CD4-positive, alpha-beta T cell treated with Interleukin-10 for 1 hour (primary cell): ENCODE measurements around the gene LZIC.

Experiments used
- DNase-seq: peaks from one replicate; pipeline ENCODE4 v3.0.0-alpha.2; 2020

LZIC gene

GRCh38 chr1:9910076-9910422 is 33.1 kb downstream of the LZIC start, which contains the start of gene CTNNBIP1:
TSS of gene CTNNBIP1 (minus strand) at chr1:9910269. CDS start at chr1:9872064, 38,205 bp downstream.
- no peak for DNase-seq

DNA sequence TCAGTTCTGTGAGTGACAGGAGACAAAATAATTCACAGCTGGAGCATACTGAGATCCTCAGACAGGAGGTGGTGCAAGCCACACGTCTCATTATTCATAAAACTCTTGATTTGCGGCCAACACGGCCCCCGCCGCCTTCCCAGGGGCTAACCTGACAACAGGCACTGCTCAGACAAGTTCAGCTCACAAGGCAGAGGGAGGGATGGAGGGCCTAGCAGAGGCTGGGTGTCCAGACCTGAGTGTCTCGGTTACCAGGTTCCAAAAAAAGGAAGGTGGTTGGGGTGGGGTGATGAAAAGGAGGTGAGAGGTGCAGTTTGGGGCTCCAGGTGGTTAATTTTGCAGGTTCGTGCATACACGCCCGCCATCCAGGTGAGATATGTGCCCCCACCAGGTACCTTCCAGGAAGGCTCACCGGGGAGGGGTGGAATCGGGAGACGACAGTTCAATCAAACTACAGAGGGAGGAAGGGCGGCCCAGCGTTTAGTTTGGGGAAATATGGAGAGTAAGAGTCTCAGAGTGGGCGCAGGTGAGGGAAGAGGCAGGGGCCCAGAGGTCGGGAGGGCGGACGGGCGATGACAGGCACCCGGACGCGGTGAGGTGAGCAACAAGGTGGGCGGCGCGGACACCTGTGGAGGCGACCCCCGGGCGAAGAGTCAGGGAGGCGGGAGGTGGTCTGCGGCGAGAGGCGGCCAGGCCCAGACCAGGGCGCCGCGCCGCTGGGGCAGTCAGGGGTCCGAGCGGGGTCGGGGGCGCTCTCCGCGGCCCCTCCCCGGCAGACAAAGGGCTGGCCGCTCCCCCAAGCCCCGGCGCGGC is 33.8 kb downstream of the LZIC start:
- DNase-seq: peak; percentile 9

GRCh38 chr1:9908871-9909233 is 34.3 kb downstream of the LZIC start:
- no peak for DNase-seq

GRCh38 chr1:9907441-9907840 is 35.8 kb downstream of the LZIC start:
- no peak for DNase-seq

GRCh38 chr1:9906466-9906865 is 36.7 kb downstream of the LZIC start:
- no peak for DNase-seq

GRCh38 chr1:9905010-9905409 is 38.2 kb downstream of the LZIC start:
- no peak for DNase-seq

DNA sequence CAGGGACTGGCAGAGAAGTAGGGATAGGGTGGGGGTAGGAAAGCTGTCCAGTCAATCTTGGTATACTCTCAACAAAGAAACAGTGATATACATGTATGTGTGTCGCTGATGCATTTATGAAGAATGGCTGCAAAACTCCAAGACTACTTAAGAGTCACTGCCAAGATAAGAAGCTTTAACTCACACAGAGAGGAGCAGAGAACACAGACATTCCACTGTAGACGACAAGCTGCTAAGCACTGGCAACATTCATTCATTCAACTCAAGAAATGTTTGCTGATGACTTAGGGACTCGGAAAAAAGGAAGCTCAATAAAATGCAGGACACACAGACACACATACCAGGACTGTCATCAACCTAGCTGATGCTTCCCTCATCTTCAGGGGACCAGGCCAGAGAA is 38.6 kb downstream of the LZIC start:
- DNase-seq: no peak

DNA sequence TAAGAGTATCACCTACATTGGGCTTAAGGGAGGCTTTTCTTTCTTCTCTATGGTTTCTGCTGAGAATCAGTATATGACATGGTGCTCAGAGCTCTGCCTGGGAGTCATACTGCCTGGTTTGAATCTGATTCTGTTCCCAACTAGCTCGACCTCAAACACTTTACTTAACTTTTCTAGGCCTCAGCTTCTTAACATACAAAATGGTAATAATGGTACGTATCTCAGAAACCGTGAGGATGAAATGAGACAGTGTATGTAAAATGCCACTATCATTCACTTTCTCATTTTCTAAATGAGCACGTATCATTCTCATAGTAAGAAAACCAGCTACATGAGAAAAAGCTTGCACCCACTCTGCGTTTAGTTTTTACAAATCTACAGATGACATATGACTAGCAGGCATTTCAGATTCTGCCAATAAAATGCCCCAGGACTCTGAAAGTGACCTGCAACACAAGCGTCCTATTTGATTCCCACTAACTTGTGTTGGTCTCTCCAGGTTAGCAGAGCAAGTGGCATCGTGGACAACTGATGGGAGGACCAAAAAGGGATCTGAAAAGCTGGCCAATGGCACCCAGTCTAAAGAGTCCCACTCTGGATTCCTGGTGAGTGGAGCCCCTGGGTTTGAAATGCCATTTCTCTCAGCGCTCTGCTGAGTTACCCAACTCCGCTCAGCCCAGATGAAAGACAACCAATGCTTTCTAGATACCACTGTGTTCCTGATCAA is 39.2 kb downstream of the LZIC start:
- no peak for DNase-seq

- DNase-seq: no peak
These were observed 41.1 kb downstream of the LZIC start for GRCh38 chr1:9902060-9902452.

- DNase-seq: no peak
These were observed 41.8 kb downstream of the LZIC start for GRCh38 chr1:9901148-9902059.

DNA sequence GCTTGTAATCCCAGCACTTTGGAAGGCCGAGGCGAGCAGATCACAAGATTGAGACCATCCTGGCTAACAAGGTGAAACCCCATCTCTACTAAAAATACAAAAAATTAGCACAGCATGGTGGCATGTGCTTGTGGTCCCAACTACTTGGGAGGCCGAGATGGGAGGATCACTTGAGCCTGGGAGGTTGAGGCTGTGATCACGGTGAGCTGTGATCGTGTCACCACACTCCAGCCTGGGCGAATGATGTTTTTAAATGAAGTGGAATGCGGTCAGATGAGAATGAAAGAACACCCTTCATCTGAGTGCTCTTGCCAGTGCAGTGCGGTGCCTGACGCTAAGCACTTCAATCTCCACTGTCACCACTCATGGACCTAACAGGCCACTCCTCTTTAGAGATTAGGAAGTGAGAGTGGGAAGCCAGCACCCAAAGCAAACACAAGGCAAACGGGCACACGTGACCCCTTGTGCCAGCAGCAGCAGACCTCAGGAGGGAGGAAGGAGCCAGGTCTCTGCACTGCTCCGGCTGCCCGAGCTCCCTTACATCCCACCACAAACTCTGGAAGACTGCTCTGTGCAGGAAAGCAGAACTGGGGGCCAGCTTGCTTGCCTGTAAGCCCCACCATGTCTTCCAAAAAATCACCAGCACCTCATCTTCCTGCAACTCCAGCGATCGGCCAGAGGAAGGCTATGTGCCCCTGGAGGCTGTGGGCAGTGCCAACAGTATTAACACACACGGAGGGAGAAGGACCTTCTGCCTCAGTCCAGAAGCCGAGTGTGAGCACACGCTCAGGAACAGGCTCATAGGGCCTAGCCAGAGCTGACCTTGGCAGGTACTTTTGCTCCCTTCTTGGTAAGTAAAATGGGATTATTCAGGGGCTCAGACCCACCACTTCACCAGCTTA is 42.8 kb downstream of the LZIC start:
- peak; percentile 15 for DNase-seq

DNA sequence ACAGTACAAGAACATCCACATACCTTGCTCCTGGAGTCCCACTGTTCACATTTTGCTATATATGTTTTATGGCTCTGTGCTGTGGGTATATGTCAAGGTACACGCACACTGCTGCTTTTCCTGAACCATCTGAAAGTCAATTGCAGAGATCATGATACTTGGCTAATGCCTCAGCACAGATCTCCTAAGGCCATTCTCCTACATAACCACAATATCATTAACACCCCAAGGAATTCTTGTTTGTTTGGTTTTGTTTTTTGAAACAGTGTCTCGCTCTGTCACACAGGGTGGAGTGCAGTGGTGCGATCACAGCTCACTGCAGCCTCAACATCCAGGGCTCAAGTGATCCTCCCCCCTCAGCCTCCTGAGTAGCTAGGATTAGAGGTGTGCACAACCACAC is 49.1 kb downstream of the LZIC start:
- DNase-seq: no peak

DNA sequence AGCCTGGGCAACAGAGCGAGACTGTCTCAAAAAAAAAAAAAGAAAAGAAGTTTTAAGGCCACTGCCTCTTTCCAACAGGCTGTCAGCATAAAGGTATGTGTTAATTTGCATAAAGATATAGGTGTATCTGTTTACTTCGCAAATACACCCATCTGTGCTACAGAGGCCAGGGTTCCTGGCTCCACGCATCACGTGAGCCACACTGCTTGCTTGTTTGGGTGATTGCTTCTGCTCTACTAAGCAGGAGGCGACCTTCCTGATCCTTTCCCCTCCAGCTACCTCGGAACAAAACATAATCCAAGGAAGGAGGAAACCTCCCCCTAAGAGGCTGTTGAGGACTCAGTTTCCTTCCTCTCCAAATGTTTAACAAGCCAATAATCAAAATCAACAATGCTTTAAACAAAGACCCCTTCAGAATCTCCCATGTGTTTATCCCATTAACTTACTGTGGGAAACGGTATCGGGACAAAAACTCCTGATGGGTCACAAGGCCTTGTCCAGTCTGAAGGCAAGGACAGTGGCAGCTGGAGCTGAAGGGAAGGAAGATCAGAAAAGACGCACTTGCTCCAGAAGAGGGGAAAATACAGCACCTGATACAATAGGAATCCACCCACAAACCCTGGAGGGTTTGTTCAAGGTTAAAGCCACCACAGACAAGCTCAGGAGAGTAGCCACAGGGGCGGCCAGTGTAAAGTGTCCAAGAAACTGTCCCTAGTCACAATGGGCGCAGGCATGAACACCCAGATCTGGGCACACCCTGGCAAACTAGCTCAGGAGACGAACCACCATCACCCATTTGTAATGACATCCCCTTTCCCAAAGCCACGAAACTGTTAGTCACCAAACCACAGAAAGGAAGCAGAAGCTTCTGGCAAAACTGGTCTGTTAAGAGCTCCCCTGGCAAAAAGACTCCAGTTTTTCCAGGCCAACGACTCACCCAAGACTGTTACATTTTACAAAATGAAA is 50.3 kb downstream of the LZIC start:
- no peak for DNase-seq

- DNase-seq: no peak
These were observed 52.0 kb downstream of the LZIC start for GRCh38 chr1:9891207-9891606.

DNA sequence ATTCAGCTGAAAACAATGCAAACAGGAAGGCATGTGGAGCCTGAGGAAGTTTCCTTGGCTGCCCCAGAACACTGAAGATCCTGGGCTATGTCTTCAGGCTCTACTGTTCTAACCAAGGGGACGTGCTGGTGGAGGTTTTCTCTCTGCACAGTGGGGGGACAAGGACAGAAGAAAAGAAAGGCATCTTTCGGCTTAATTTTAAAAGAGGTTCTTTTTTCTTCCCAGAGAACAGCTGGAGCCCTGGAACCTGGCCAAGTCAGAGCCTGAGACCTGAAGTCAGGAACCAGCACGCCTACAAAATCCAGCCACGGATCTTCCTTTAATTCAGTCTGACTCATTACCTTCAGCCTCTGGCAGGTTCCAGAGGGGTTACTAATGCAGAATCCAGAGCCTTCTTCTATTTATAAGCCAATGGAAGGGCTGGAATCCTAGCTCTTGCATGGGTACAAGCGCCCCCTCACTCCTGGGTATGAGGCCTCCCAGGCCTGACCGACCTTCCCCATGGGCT is 52.9 kb downstream of the LZIC start:
- DNase-seq: no peak

DNA sequence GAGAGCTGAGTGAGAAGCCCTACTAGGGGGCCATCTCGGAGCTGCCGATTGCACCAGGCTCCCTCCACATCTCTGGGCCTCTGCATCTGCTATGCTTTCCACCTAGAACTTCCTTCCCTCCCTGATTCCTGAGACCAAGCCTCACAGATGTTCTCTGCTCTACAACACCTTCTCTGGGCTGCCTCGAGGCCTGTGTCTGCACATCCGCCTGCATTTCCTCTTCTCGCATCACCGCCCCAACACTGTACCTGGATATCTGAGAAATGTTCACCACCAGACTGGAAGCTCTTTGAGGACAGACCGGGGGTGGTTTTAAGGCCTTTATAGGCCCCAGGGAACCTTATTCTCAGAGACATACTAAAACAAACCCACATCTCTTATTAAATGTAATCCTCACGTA is 53.8 kb downstream of the LZIC start:
- DNase-seq: no peak

DNA sequence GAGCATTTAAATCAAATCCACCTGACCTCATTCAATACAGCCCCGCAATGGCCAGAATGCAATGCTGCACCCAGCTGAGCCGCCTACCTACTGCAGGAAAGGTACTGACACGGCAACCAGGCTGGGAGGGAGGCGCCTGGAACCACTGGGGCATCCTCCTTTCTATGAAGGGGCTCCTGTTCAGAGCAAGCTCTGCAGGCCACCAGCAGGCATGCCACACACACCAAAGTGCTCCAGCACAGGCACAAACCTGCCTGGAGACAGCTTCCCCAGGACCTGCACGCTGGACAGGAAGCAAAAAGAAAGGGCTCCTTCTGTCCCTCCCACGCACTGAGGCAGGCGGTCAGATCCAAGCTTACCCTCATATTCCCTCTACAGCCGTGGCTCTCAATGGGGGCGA is 54.3 kb downstream of the LZIC start:
- DNase-seq: no peak

DNA sequence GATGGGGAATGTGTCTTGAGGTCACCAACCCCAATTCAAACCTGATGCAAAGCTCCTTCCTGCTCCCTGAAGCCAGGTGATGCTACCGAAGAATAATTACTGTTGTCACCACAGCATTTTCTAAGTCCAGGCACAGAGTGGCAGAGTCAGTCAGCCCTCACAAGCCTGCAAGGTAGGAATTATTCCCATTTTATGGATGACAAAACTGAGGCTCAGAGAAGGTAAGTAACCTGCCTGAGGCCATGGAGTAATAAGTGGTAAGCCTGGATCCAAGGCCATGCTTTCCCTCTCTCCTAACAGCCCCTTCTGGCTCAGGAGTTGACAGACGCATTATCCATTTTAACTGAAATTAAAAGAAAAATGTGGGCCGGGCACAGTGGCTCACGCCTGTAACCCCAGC is 56.1 kb downstream of the LZIC start:
- DNase-seq: no peak

GRCh38 chr1:9886092-9886742 is 57.0 kb downstream of the LZIC start:
- no peak for DNase-seq

- no peak for DNase-seq
These were observed 58.4 kb downstream of the LZIC start for GRCh38 chr1:9884805-9885204.
